AG10803 (cell line): ENCODE data around the gene CDH4.

ENCODE experiments used
- DNase-seq: peaks from one replicate; pipeline ENCODE4 v3.0.0; 2010; ENCODE audit warnings: low read depth
- H3K4me3 ChIP-seq: 2 replicates; pipeline ENCODE4 v1.5.1; 2011; ENCODE audit warnings: mild to moderate bottlenecking, low read length, control low read depth
- TF ChIP-seq, protein P1 (sequence below): conservative IDR thresholded peaks from 2 replicates; pipeline ENCODE4 v1.5.1; 2011; ENCODE audit warnings: mild to moderate bottlenecking, low read length, control low read depth, inconsistent platforms

CDH4 gene

DNA sequence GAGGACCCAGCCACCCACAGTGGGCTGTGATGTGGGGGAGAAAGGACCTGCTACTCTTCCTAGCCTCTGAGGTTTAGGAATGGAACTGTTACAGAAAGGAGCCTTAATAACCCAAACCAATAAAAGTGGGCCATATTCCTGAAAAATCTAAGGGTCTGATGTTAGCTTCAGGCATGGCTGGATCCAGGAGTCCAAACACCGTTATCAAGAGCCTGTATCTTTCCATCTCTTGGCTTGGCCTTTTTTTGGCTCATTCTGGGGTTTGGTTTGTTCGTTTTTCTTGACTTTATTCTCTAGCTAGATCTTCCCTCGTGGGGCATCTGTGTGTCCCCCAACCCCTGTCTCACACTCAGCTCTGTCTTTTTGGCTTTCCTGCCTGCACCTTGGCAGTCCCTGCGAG, 38.7 kb downstream of the CDH4 start:
- H3K4me3 ChIP-seq, result no peak overlapping the region
- TF ChIP-seq, protein P1, sequence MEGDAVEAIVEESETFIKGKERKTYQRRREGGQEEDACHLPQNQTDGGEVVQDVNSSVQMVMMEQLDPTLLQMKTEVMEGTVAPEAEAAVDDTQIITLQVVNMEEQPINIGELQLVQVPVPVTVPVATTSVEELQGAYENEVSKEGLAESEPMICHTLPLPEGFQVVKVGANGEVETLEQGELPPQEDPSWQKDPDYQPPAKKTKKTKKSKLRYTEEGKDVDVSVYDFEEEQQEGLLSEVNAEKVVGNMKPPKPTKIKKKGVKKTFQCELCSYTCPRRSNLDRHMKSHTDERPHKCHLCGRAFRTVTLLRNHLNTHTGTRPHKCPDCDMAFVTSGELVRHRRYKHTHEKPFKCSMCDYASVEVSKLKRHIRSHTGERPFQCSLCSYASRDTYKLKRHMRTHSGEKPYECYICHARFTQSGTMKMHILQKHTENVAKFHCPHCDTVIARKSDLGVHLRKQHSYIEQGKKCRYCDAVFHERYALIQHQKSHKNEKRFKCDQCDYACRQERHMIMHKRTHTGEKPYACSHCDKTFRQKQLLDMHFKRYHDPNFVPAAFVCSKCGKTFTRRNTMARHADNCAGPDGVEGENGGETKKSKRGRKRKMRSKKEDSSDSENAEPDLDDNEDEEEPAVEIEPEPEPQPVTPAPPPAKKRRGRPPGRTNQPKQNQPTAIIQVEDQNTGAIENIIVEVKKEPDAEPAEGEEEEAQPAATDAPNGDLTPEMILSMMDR, result no peak
- DNase-seq, result no peak

DNA sequence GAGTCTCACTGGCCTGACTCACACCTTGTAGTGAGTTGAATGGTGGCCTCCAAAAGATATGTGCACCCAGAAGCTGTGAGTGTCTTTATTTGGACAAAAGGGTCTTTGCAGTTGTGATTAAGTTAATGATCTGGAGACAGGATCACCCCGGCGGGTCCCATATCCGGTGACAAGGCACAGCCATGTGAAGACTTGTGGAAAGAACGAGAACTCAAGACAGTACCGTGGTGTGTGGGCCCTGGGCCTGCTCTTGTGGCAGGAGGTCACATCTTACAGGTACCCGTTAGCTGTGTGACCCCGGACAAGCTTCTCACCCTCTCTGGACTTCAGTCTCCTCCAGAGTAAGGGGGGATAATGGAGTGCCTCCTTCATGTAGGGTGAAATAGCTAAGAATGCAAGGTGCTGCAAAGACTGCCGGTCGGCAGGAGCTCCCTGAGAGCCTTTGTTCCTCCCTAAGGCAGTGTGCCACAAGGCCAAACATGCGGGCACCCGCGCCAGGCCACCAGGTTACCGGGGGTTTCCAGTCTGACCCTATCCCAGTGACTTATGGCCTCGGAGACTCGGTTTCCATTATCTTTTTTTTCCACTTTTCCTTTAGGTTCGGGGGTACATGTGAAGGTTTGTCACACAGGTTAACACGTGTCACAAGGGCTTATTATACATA, 39.2 kb downstream of the CDH4 start:
- no peak for DNase-seq
- H3K4me3 ChIP-seq, result no peak overlapping the region
- TF ChIP-seq, protein P1, result no peak

DNA sequence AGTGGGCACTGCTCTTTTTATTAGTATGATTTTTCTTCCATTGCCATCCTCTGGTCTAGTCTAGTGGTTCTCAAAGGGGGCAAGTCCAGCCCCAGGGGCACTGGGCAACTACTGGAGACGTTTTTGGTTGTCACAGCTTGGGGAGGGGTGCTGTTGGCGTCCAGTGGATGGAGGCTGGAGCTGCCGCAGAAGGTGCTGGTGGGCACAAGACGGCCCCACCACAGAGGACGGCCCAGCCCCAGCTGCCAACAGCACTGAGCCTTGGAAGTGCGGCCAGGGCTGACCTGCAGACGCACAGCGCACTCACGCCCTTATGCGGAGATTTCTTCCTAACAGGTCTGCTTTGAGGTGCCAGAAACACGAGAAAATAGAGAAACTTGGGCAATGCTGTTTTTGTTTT, 40.3 kb downstream of the CDH4 start:
- DNase-seq, result no peak
- no peak overlapping the region for H3K4me3 ChIP-seq
- TF ChIP-seq, protein P1, result no peak

DNA sequence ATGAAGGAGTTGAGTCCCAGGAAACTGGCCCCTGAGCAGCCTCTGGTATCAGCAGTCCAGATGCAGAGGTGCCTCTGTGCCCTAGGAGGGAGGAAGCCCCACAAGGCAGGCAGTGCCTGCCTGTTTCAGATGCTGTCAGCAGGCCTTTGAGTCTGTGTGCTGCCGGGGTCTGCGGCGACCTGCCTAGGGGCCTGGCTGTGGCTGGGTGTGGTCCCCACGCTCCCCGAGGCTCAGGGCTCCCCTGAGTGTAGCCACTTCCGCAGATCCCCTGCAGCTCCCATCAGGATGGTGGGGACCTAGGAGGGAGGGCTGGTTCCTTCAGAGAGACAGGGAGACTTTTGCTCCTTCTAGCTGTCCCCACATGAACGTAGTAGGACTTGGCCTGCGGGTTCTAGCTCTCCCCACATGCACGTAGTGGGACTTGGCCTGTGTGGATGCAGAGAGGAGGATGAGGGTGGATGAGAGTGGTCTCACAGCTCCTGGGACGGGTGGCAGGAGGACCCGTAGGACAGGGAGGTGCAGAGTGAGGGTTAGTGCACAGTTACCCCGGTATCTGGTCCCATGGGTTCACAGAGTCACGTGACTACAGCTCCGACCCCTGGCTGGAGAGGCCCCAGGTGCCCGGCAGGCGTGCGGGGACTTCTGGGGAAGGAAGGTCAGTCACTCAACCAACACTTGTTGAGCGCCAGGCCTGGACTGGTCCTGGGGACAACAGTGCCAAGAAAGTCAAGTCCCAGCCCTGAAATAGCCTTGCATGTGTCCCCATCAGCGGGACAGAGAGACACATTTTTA, 41.0 kb downstream of the CDH4 start:
- TF ChIP-seq, protein P1, result no peak
- no peak overlapping the region for H3K4me3 ChIP-seq
- no peak for DNase-seq

DNA sequence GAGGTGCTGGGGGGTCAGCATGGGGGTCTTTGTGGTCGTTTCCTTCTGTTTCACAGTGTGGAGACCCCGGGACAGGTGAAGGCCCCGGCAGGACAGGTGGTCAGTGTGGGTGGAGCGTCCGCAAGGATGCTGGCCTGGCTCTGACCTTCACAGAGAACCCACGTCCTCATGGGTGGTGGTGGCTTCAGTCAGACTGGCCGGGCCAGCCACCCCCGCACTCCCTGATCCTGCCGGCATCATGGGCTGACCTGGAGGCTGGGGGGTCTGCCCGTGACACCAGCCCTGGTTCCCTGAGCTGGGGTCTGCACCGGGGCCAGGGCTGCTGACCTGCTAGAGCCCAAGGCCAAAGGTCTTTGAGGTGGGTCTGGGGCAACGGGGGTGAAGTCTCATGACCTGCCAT, 41.9 kb downstream of the CDH4 start:
- DNase-seq, result no peak
- TF ChIP-seq, protein P1, result no peak
- no peak overlapping the region for H3K4me3 ChIP-seq

DNA sequence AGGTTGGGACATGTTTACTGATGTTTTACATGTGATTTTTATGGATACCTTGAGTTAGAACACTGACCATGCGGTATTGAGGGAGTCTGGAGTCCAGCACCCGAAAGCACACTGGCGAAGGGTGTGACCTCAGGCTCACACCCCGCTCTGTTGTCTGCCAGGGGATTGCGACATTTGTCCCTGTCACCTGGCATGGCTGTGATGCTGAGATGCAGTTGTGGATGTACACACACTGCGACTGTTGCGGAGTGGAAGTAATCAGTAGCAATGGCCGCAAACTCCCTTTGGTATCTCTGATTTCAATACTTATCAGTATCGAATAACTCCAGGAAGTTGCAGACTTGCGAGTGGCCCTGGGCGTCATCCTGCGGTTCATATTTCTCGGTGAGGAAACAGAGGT, 43.2 kb downstream of the CDH4 start:
- no peak for DNase-seq
- H3K4me3 ChIP-seq, result no peak overlapping the region
- TF ChIP-seq, protein P1, result no peak
